Measurements from ENCODE around the gene CNOT2. TPM values are rescaled to one million over a fixed set of nuclear protein-coding genes. Genes with fewer than 3 reads are reported as not detected.

The CNOT2 gene, protein sequence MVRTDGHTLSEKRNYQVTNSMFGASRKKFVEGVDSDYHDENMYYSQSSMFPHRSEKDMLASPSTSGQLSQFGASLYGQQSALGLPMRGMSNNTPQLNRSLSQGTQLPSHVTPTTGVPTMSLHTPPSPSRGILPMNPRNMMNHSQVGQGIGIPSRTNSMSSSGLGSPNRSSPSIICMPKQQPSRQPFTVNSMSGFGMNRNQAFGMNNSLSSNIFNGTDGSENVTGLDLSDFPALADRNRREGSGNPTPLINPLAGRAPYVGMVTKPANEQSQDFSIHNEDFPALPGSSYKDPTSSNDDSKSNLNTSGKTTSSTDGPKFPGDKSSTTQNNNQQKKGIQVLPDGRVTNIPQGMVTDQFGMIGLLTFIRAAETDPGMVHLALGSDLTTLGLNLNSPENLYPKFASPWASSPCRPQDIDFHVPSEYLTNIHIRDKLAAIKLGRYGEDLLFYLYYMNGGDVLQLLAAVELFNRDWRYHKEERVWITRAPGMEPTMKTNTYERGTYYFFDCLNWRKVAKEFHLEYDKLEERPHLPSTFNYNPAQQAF
- total RNA-seq (154 and 158 TPM in 2 replicates), polyA plus RNA-seq (67.3 and 84.2 TPM in 2 replicates)

DNA sequence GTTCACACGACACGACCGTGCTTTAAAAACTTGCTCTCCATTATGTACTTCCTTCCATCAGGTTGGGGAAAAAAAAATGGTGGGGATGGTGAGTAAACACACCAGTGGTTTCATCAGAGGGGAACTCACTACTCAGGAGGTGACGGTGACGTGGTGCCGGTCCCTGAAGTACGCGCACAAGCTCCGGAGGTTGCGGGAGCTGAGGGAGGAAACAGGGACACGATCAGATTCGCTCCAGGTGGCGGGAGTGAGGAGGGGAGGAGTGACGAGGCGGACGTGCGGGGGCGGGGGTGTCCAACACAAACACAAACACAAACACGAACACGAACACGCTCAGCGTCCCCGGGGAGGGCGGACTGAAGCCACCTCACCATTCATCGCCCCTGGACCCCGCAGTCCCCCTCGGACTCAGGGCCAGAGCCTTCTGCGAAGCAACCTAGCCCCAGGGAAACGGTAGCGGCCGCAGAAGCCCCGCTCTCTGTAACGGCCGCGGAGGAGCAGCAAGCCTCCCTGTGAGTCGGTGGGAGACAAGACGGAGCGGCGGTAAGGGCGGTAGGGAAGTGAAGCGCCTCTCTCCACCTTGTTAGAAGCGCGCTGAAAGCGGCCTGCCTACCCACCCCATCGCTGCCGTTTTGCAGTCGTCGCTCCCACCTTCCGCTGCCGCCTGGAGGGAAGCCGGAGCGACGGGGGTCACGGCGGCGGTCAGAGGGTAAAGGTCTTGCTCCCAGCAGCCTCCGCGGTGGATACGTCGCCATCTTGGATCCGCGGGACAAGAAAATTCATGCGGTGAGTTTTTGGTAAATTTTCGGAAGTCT, at the start of gene CNOT2:
CNOT2 (plus strand) TSS at position 739 of the 815 bp plus-strand sequence. CDS start 34,794 bp downstream, outside the sequence.
- no peaks in the 10 kb centered on the region for H3K27me3 ChIP-seq
- H3K4me1 ChIP-seq (ENCODE audit: insufficient read depth) = peaks cover 19% of the 10 kb centered on the region
- no peaks in the 10 kb centered on the region for H3K9me2 ChIP-seq (replicated peaks; ENCODE audit: insufficient read depth)
- peaks cover 70% of the 10 kb centered on the region for H3K79me2 ChIP-seq
- TF ChIP-seq, protein P1, sequence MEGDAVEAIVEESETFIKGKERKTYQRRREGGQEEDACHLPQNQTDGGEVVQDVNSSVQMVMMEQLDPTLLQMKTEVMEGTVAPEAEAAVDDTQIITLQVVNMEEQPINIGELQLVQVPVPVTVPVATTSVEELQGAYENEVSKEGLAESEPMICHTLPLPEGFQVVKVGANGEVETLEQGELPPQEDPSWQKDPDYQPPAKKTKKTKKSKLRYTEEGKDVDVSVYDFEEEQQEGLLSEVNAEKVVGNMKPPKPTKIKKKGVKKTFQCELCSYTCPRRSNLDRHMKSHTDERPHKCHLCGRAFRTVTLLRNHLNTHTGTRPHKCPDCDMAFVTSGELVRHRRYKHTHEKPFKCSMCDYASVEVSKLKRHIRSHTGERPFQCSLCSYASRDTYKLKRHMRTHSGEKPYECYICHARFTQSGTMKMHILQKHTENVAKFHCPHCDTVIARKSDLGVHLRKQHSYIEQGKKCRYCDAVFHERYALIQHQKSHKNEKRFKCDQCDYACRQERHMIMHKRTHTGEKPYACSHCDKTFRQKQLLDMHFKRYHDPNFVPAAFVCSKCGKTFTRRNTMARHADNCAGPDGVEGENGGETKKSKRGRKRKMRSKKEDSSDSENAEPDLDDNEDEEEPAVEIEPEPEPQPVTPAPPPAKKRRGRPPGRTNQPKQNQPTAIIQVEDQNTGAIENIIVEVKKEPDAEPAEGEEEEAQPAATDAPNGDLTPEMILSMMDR (IDR thresholded peaks at IDR 0.05; ENCODE audit: poor library complexity) = peak; percentile 4
- TF ChIP-seq EZH2phosphoT487 (IDR thresholded peaks at IDR 0.05; ENCODE audit: low read depth, severe bottlenecking, unreplicated experiment) = no peak
- no peak for TF ChIP-seq EZH2 (IDR thresholded peaks at IDR 0.05; ENCODE audit: borderline replicate concordance)
- peak within 1 kb of the TSS; percentile 90 for H3K4me3 ChIP-seq
- peak; percentile 93 for DNase-seq (ENCODE audit: low spot score)
- peak within 1 kb of the TSS; percentile 82 for H3K4me2 ChIP-seq
- H3K27ac ChIP-seq = peak within 1 kb of the TSS; percentile 100
- H2AFZ ChIP-seq = peak within 1 kb of the TSS; percentile 88
- peaks cover 28% of the 10 kb centered on the region for H4K20me1 ChIP-seq (ENCODE audit: insufficient read depth, poor library complexity, severe bottlenecking)
- no peaks in the 10 kb centered on the region for H3K36me3 ChIP-seq (replicated peaks; ENCODE audit: insufficient read depth, low read depth)
- no peaks in the 10 kb centered on the region for H3K9me3 ChIP-seq (ENCODE audit: low read depth)
- WGBS (ENCODE audit: low lambda C conversion rate, missing lambda C conversion rate) = under 1% methylated on average over 53 of the region's 64 CpGs

- TF ChIP-seq EZH2 (IDR thresholded peaks at IDR 0.05; ENCODE audit: borderline replicate concordance) (no peak), EZH2phosphoT487 (IDR thresholded peaks at IDR 0.05; ENCODE audit: low read depth, severe bottlenecking, unreplicated experiment) (no peak)
- TF ChIP-seq, protein P1 (IDR thresholded peaks at IDR 0.05; ENCODE audit: poor library complexity) = no peak
- H3K27ac ChIP-seq = no peak overlapping the region
- H3K27me3 ChIP-seq = no peaks in the 10 kb centered on the region
- no peak overlapping the region for H3K4me3 ChIP-seq
- H3K9me2 ChIP-seq (replicated peaks; ENCODE audit: insufficient read depth) = no peaks in the 10 kb centered on the region
- H3K9me3 ChIP-seq (ENCODE audit: low read depth) = no peaks in the 10 kb centered on the region
- H3K4me2 ChIP-seq = no peak overlapping the region
- no peaks in the 10 kb centered on the region for H3K36me3 ChIP-seq (replicated peaks; ENCODE audit: insufficient read depth, low read depth)
- no peaks in the 10 kb centered on the region for H4K20me1 ChIP-seq (ENCODE audit: insufficient read depth, poor library complexity, severe bottlenecking)
- H2AFZ ChIP-seq = no peak overlapping the region
- DNase-seq (ENCODE audit: low spot score) = no peak
- peaks cover 10% of the 10 kb centered on the region for H3K4me1 ChIP-seq (ENCODE audit: insufficient read depth)
- H3K79me2 ChIP-seq = no peaks in the 10 kb centered on the region
Observed at GRCh38 chr12:70194076-70194475, 49.2 kb upstream of the CNOT2 start.

DNA sequence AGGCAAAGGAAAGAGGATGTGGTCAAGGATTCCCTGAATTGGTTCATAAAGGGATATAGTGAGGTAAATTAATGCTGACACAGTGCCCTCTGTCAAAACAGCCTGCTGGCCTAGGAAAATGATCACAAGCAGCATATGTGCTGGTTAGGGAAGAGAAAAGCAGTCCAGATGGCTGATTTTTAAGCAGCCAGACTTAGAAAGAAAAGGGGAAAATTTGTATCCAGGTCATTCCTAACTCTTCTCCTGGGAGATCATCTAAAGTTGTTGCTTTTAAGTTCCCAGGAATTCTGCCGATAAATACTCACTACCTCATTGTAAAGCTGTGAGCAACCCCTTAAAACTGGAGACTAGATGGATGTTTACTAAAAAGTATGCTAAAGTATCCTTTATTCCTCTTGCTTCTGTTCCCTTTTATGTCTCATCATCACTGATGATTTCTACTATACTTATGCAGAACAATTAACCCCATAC, 46.4 kb upstream of the CNOT2 start:
- Histone ChIP-seq H3K27me3 (no peaks in the 10 kb centered on the region), H3K4me3 (no peak overlapping the region), H3K27ac (peak overlapping the region; percentile 56), H4K20me1 (ENCODE audit: insufficient read depth, poor library complexity, severe bottlenecking) (no peaks in the 10 kb centered on the region), H3K4me2 (peak overlapping the region; percentile 16), H3K9me3 (ENCODE audit: low read depth) (no peaks in the 10 kb centered on the region), H3K79me2 (no peaks in the 10 kb centered on the region), H3K36me3 (replicated peaks; ENCODE audit: insufficient read depth, low read depth) (no peaks in the 10 kb centered on the region), H3K9me2 (replicated peaks; ENCODE audit: insufficient read depth) (no peaks in the 10 kb centered on the region), H2AFZ (peak overlapping the region; percentile 6), H3K4me1 (ENCODE audit: insufficient read depth) (peaks cover 10% of the 10 kb centered on the region)
- 57% methylated on average over 1 of the region's 1 CpG for WGBS (ENCODE audit: low lambda C conversion rate, missing lambda C conversion rate)
- TF ChIP-seq EZH2 (IDR thresholded peaks at IDR 0.05; ENCODE audit: borderline replicate concordance) = no peak
- no peak for DNase-seq (ENCODE audit: low spot score)
